GM21786 (cell line): ENCODE data around the gene GABBR2.

Experiments
- ATAC-seq: cut with Tn5 transposase; IDR thresholded peaks from one replicate; pipeline ENCODE4 v1.9.1; 2021; ENCODE audit not compliant: unreplicated experiment

GABBR2 gene

GRCh38 chr9:98721643-98722042 lies 12.9 kb upstream of the GABBR2 start:
- ATAC-seq: no peak

- no peak for ATAC-seq
These were observed 11.7 kb upstream of the GABBR2 start for GRCh38 chr9:98720402-98720801.

GRCh38 chr9:98719055-98719454 lies 10.3 kb upstream of the GABBR2 start:
- no peak for ATAC-seq

GRCh38 chr9:98714833-98715232 lies 6.1 kb upstream of the GABBR2 start:
- no peak for ATAC-seq

- no peak for ATAC-seq
These were observed 4.3 kb upstream of the GABBR2 start for GRCh38 chr9:98712987-98713386.

GRCh38 chr9:98709968-98710965 lies 1.5 kb upstream of the GABBR2 start:
- ATAC-seq: no peak

GRCh38 chr9:98708103-98708932 lies 417 bp downstream of the GABBR2 start:
- ATAC-seq: no peak

GRCh38 chr9:98707166-98708102 lies 1.3 kb downstream of the GABBR2 start:
- no peak for ATAC-seq

GRCh38 chr9:98706651-98707165 lies 2.0 kb downstream of the GABBR2 start:
- ATAC-seq: no peak

GRCh38 chr9:98702835-98703380 lies 5.8 kb downstream of the GABBR2 start:
- no peak for ATAC-seq

GRCh38 chr9:98702340-98702739 lies 6.4 kb downstream of the GABBR2 start:
- ATAC-seq: no peak

GRCh38 chr9:98701576-98701975 lies 7.2 kb downstream of the GABBR2 start:
- no peak for ATAC-seq

GRCh38 chr9:98700801-98701200 lies 7.9 kb downstream of the GABBR2 start:
- no peak for ATAC-seq

- ATAC-seq: no peak
These were observed 9.9 kb downstream of the GABBR2 start for GRCh38 chr9:98698856-98699255.

- no peak for ATAC-seq
These were observed 13.8 kb downstream of the GABBR2 start for GRCh38 chr9:98694943-98695342.

GRCh38 chr9:98692392-98692791 lies 16.3 kb downstream of the GABBR2 start:
- no peak for ATAC-seq

- ATAC-seq: no peak
These were observed 16.8 kb downstream of the GABBR2 start for GRCh38 chr9:98691890-98692289.

- no peak for ATAC-seq
These were observed 18.0 kb downstream of the GABBR2 start for GRCh38 chr9:98690686-98691085.

GRCh38 chr9:98688710-98689495 lies 19.8 kb downstream of the GABBR2 start:
- no peak for ATAC-seq
